Stimulated activated CD4-positive, alpha-beta T cell treated with anti-CD3 and anti-CD28 coated beads, Interleukin-2, amount 100 ng/mL, for 24 hours (primary cell): Measurements from ENCODE around the gene GPRC5C.

Experiments
- DNase-seq, 2 donors: peaks; one replicate each; pipeline ENCODE4 v3.0.0-alpha.2; 2020

The GPRC5C gene

GRCh38 chr17:74408262-74408661 is 23.6 kb upstream of the GPRC5C start:
- no peak for DNase-seq

DNA sequence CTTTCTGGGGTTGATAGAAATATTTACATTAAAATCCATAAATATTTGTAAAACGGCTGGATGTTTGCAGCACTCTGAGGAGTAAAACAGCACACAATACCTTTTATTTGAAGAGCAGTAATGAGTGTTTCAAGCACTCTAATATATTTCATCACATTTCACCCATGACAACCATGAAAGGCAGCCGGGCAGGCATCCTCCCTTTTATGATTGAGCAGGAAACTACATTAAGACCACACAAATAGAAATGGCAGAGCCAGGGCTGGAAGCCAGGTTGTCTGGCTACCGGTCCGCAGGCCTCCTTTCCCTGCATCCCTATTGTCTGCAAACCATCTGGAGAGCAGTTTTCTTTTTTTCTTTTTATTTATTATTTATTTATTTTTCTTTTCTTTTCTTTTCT is 23.1 kb upstream of the GPRC5C start:
- no peak for DNase-seq

- no peak for DNase-seq
These were observed 21.9 kb upstream of the GPRC5C start for GRCh38 chr17:74410001-74410443.

DNA sequence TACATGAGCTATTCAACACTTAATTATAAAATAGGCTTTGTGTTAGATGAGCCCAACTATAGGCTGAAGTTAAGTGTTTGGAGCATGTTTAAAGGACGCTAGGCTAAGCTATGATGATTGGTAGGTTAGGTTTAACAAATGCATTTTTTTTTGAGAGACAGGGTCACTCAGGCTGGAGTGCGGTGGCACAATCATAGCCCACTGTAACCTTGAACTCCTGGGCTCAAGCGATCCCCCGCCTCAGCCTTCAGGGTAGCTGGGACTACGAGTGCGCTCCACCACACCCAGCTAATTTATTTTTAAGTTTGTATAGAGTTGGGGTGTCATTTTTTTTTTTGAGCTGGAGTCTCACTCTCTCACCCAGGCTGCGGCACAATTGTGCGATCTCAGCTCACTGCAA is 19.3 kb upstream of the GPRC5C start:
- DNase-seq, result no peak

GRCh38 chr17:74413491-74413890 is 18.4 kb upstream of the GPRC5C start:
- no peak for DNase-seq

DNA sequence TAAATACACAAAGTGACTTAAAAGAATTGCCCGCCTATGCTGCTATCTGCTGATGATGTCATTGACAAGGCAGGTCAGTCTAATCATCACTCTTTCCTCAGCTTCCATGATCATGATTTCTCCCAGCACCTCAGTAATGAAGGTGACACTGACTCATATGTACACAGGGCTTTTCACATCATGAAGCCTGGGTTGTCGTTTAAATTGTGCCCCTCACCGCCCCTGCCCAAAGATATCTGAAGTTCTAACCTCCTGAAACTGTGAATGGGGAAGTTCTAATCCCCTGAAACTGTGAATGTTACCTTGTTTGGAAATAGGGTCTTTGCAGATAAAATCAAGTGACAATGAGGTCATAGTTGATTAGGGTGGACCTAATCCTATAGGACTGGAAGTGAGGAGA is 17.4 kb upstream of the GPRC5C start:
- DNase-seq, result no peak

- no peak for DNase-seq
These were observed 16.1 kb upstream of the GPRC5C start for GRCh38 chr17:74415608-74416396.

DNA sequence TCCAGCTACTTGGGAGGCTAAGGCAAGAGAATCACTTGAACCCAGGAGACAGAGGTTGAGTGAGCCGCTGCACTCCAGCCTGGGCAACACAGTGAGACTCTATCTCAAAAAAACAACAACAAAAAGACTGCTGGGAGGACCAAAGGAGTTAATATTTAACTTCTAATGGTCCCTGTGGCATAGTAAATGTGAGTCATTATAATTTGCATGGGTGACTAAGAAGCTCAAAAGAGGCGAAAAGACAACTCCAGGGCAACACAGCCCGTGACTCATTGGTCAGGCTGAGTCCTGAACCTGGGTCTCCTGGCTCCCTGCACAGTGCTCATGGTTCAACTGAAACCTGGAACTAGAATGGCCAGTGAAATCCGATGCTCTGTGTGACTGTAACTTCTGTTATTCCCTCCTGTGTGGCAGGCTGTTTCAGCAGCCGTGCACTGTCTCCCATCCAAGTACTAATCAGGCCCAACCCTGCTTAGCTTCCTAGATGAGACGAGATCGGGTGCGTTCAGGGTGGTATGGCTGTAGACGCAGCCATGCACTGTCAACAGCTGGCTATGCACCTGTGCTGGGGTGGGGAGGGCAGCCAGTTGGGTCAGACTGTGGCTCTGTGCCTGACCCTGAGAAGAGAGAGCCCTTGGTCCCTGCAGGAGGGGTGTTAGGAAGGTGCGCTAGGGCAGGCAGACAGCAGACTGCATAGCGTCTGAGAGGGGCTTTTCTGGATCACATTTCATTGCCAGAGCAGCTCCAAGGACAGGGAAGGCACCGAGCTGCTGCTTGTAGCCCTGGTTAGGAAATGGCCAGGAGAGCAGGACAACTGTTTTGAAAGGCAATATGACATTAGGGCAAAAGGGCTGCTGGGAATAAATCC is 14.5 kb upstream of the GPRC5C start:
- DNase-seq, result peak in 1 of 2 donors; percentile 14

DNA sequence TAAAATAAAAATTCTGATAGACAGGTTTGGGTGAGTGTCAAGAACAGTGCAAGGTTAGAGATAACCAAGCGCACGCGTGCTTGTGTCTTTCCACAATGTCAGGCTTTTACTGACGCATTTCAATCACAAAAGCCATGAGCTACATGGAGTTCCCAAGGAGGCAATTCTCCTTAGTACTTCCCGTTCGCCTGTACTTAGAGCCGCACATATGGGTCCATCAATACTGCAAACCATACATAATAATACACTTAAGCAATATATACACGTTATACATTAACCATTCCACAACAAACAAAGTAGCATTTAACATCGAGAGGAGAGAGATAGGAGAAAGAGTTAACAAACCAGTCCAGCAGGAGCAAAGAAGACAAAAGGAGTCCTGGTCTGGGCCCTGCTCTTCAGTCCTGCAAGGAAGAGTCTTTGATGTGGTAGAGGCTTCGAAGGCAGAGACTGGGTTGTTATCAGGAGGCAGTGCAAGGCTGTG is 11.9 kb upstream of the GPRC5C start:
- no peak for DNase-seq

DNA sequence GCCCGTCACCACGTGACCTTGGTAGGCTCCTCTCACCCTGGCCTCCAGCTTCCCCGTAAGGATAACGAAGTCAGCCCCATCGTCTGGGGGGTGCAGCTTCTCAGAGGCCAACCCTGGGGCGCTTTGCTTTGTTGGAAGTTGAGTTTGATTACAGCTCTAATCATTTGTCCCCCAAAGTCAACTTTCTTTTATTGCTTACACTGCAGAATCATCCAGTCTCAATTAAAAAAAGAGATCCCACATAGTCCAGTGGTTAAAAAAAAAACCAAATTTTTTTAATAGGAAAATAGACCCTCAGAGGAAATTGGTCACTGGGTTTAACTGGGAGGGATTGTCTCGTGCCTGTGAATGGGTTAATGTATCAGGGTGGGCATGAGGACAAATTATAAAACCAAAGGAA is 7.8 kb upstream of the GPRC5C start:
- no peak for DNase-seq

DNA sequence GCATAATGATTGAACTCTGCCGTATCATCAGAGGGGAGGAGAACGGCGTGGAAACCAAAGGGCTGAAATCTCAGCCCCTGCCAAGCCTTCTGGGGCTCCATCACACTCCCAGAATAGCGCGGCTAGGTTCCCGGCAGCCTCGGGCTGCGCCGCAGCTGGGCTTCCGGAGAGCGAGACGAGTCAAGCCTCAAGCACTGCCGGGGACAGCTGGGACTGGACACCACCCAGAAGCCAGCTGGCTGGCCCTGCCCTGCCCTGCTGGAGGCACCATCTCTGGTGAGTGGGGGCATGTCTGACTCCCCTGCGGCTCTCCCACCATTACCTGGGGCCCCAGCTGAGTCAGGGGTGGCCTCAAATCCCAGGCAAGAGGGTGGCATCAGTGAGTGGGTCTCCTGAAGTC is 7.2 kb upstream of the GPRC5C start:
- DNase-seq, result no peak

DNA sequence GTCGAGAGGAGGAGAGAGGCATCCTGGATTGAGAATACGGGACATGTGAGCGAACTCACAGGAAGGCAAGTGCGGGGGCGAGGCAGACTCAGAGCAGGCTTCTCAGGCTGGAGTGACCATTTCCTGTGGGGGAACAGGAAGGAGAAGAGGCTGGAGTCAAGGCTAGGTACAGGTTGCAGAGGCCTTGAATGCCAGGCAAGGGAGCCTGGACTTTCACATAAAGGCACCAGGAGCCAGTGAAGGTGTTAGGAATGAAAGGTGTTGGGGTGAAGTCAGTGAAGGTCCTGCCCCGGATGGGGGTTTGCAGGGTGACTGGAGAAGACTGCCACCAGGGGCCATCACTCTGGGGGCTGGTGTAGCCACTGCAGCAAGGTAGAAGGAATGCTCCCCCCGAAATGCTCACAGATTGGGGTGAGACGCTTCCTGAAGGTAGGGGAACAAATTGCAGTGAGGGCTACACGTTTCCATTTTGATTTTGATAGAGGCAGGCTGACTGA is 5.3 kb upstream of the GPRC5C start:
- DNase-seq, result no peak

DNA sequence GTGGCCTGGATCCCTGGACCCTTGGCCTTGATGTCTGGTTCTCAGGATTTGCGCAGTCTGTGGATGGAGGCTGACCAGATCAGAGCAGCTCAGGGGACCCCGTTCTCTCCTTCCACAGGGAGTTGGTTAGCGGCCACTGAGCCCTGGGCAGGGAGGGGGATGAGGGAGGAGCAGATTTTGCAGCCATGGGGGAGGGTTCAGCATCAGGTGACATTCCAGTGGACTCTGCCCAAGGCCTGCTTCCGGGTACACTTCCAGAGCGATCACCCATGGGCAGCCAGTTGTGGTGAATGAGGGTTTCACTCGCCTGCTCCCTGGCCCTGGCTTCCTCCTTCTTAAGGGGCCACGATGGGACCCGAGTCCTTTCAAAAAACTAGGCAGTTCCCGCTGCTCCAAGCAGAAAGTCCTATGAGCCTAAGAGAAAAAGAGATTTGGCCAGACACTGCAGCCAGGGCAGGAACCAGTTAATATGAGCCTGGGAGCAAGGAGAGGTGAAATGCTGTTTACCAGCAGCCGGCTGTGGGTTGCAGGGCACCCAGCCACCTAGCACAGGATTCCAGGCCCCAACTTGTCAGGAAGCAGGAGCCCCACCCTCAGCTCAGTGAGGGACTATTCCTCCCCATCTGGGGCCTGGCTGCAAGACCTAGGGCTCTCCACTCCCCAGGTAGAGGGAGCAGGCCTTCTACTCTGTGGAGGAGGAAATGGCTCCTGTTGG is 4.7 kb upstream of the GPRC5C start:
- DNase-seq, result no peak

DNA sequence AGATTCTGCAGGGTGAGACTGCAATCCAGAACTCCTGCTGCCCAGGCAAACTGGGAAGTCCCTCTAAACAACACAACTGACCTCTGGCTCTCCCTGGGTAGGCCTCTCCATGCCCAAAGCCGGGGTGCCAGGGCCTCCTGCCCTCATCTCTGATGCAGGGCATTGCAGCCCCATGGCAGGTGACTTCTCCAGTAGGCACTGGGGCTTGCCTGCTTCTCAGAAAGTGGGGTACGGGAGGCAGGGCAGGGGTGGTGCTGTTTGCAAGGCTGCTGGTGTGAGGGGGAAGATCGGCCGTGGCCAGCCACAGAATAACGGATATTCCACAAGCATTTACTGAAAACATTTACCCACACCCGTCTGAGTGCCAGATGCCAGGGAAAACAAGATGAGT is 4.1 kb upstream of the GPRC5C start:
- no peak for DNase-seq

GRCh38 chr17:74429604-74430384 is 2.1 kb upstream of the GPRC5C start:
- no peak for DNase-seq

DNA sequence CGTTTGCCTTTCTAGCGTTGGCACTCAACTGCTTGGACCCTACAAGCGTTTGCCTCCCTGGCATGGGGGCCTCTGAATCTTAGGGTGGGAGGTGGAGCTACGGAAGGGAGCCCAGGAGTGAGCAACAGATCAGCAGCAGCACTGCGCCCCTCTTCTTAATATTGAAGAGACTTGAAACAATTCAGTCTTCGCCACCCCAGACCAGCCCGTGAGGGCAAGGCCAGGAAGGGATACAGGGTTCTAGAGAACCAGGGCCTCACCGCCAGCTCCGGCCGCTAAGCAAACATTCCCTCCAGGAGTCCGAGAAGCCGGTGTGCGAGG is 1.5 kb upstream of the GPRC5C start:
- DNase-seq, result no peak

- DNase-seq, result peak in 1 of 2 donors; percentile 39
These were observed 951 bp upstream of the GPRC5C start for GRCh38 chr17:74430706-74431567.

- DNase-seq, result no peak
These were observed 469 bp downstream of the GPRC5C start for GRCh38 chr17:74432424-74432690.

GRCh38 chr17:74432766-74433391 is 991 bp downstream of the GPRC5C start:
- DNase-seq, result no peak

GRCh38 chr17:74433421-74434121 is 1.7 kb downstream of the GPRC5C start:
- DNase-seq, result no peak
